ENCODE data around the gene FANCF.
A peak's percentile ranks its signal among the peaks of the same experiment; 100 is the strongest.

Gene FANCF

GRCh38 chr11:22640862-22641261 lies 15.2 kb upstream of the FANCF start:
- H3K4me1 Mint-ChIP-seq = no peaks in the 10 kb centered on the region
- H3K36me3 Mint-ChIP-seq = no peaks in the 10 kb centered on the region
- no peak overlapping the region for H3K4me3 Mint-ChIP-seq
- no peak overlapping the region for H3K27ac Mint-ChIP-seq
- no peaks in the 10 kb centered on the region for H3K9me3 Mint-ChIP-seq
- ATAC-seq = no peak
- no peaks in the 10 kb centered on the region for H3K27me3 Mint-ChIP-seq

- H3K27me3 Mint-ChIP-seq = no peaks in the 10 kb centered on the region
- H3K9me3 Mint-ChIP-seq = no peaks in the 10 kb centered on the region
- no peak overlapping the region for H3K4me3 Mint-ChIP-seq
- no peak overlapping the region for H3K27ac Mint-ChIP-seq
- peaks cover 7% of the 10 kb centered on the region for H3K36me3 Mint-ChIP-seq
- peaks cover 6% of the 10 kb centered on the region for H3K4me1 Mint-ChIP-seq
- no peak for ATAC-seq
Measured at GRCh38 chr11:22635689-22636088, 10.1 kb upstream of the FANCF start.

GRCh38 chr11:22634897-22635629 lies 9.4 kb upstream of the FANCF start:
- H3K27ac Mint-ChIP-seq = no peak overlapping the region
- ATAC-seq = no peak
- no peak overlapping the region for H3K4me3 Mint-ChIP-seq
- H3K4me1 Mint-ChIP-seq = peaks cover 6% of the 10 kb centered on the region
- H3K36me3 Mint-ChIP-seq = peaks cover 7% of the 10 kb centered on the region
- H3K27me3 Mint-ChIP-seq = no peaks in the 10 kb centered on the region
- H3K9me3 Mint-ChIP-seq = no peaks in the 10 kb centered on the region

- H3K4me1 Mint-ChIP-seq = peaks cover 6% of the 10 kb centered on the region
- peaks cover 7% of the 10 kb centered on the region for H3K36me3 Mint-ChIP-seq
- H3K9me3 Mint-ChIP-seq = no peaks in the 10 kb centered on the region
- no peak overlapping the region for H3K27ac Mint-ChIP-seq
- no peak overlapping the region for H3K4me3 Mint-ChIP-seq
- H3K27me3 Mint-ChIP-seq = no peaks in the 10 kb centered on the region
- ATAC-seq = no peak
Measured at GRCh38 chr11:22633354-22633902, 7.8 kb upstream of the FANCF start.

- Mint-ChIP-seq H3K4me1 (peaks cover 19% of the 10 kb centered on the region), H3K36me3 (peaks cover 2% of the 10 kb centered on the region), H3K27ac (no peak overlapping the region), H3K9me3 (no peaks in the 10 kb centered on the region), H3K4me3 (no peak overlapping the region), H3K27me3 (no peaks in the 10 kb centered on the region)
- no peak for ATAC-seq
Measured at GRCh38 chr11:22627421-22627820, 1.8 kb upstream of the FANCF start.

GRCh38 chr11:22626573-22627239 lies 1.1 kb upstream of the FANCF start:
- Mint-ChIP-seq H3K4me3 (peak overlapping the region; percentile 6), H3K4me1 (peaks cover 26% of the 10 kb centered on the region), H3K36me3 (peaks cover 10% of the 10 kb centered on the region), H3K27ac (peak overlapping the region; percentile 100), H3K27me3 (no peaks in the 10 kb centered on the region), H3K9me3 (no peaks in the 10 kb centered on the region)
- no peak for ATAC-seq

- peak; percentile 71 for ATAC-seq
- H3K27ac Mint-ChIP-seq = peak overlapping the region; percentile 100
- H3K4me3 Mint-ChIP-seq = peak overlapping the region; percentile 100
- no peaks in the 10 kb centered on the region for H3K9me3 Mint-ChIP-seq
- H3K27me3 Mint-ChIP-seq = no peaks in the 10 kb centered on the region
- H3K36me3 Mint-ChIP-seq = peaks cover 28% of the 10 kb centered on the region
- H3K4me1 Mint-ChIP-seq = peaks cover 28% of the 10 kb centered on the region
Measured at GRCh38 chr11:22624742-22625447, 728 bp downstream of the FANCF start.

GRCh38 chr11:22617868-22618267 lies 7.8 kb downstream of the FANCF start:
- no peak for ATAC-seq
- Mint-ChIP-seq H3K36me3 (peaks cover 44% of the 10 kb centered on the region), H3K4me3 (no peak overlapping the region), H3K27me3 (no peaks in the 10 kb centered on the region), H3K27ac (no peak overlapping the region), H3K9me3 (peaks cover 9% of the 10 kb centered on the region), H3K4me1 (peaks cover 23% of the 10 kb centered on the region)

GRCh38 chr11:22603933-22604332 lies 21.7 kb downstream of the FANCF start:
- H3K36me3 Mint-ChIP-seq = no peaks in the 10 kb centered on the region
- no peak for ATAC-seq
- no peaks in the 10 kb centered on the region for H3K4me1 Mint-ChIP-seq
- peaks cover 19% of the 10 kb centered on the region for H3K27me3 Mint-ChIP-seq
- H3K4me3 Mint-ChIP-seq = no peak overlapping the region
- H3K27ac Mint-ChIP-seq = no peak overlapping the region
- no peaks in the 10 kb centered on the region for H3K9me3 Mint-ChIP-seq

GRCh38 chr11:22602504-22602903 lies 23.1 kb downstream of the FANCF start:
- no peak overlapping the region for H3K4me3 Mint-ChIP-seq
- peaks cover 2% of the 10 kb centered on the region for H3K9me3 Mint-ChIP-seq
- no peak overlapping the region for H3K27ac Mint-ChIP-seq
- no peaks in the 10 kb centered on the region for H3K36me3 Mint-ChIP-seq
- H3K4me1 Mint-ChIP-seq = no peaks in the 10 kb centered on the region
- ATAC-seq = no peak
- peaks cover 25% of the 10 kb centered on the region for H3K27me3 Mint-ChIP-seq

- no peak overlapping the region for H3K27ac Mint-ChIP-seq
- no peak overlapping the region for H3K4me3 Mint-ChIP-seq
- peaks cover 6% of the 10 kb centered on the region for H3K9me3 Mint-ChIP-seq
- no peaks in the 10 kb centered on the region for H3K36me3 Mint-ChIP-seq
- ATAC-seq = no peak
- no peaks in the 10 kb centered on the region for H3K4me1 Mint-ChIP-seq
- peaks cover 29% of the 10 kb centered on the region for H3K27me3 Mint-ChIP-seq
Measured at GRCh38 chr11:22599458-22599857, 26.2 kb downstream of the FANCF start.

- Mint-ChIP-seq H3K9me3 (peaks cover 6% of the 10 kb centered on the region), H3K4me3 (no peak overlapping the region), H3K27me3 (peaks cover 35% of the 10 kb centered on the region), H3K36me3 (no peaks in the 10 kb centered on the region), H3K4me1 (no peaks in the 10 kb centered on the region), H3K27ac (no peak overlapping the region)
- ATAC-seq = no peak
Measured at GRCh38 chr11:22597062-22597461, 28.6 kb downstream of the FANCF start.

- H3K27me3 Mint-ChIP-seq = no peaks in the 10 kb centered on the region
- no peak for ATAC-seq
- H3K4me3 Mint-ChIP-seq = no peak overlapping the region
- H3K9me3 Mint-ChIP-seq = no peaks in the 10 kb centered on the region
- H3K27ac Mint-ChIP-seq = no peak overlapping the region
- H3K4me1 Mint-ChIP-seq = no peaks in the 10 kb centered on the region
- no peaks in the 10 kb centered on the region for H3K36me3 Mint-ChIP-seq
Measured at GRCh38 chr11:22584976-22585375, 40.6 kb downstream of the FANCF start.

GRCh38 chr11:22583963-22584492 lies 41.6 kb downstream of the FANCF start:
- no peaks in the 10 kb centered on the region for H3K27me3 Mint-ChIP-seq
- H3K27ac Mint-ChIP-seq = no peak overlapping the region
- no peak overlapping the region for H3K4me3 Mint-ChIP-seq
- no peaks in the 10 kb centered on the region for H3K36me3 Mint-ChIP-seq
- H3K4me1 Mint-ChIP-seq = no peaks in the 10 kb centered on the region
- ATAC-seq = no peak
- H3K9me3 Mint-ChIP-seq = no peaks in the 10 kb centered on the region

GRCh38 chr11:22582151-22582410 lies 43.5 kb downstream of the FANCF start:
- H3K36me3 Mint-ChIP-seq = no peaks in the 10 kb centered on the region

More at GRCh38 chr11:22582151-22582410, 43.5 kb downstream of the FANCF start:
- Mint-ChIP-seq H3K9me3 (no peaks in the 10 kb centered on the region), H3K4me3 (no peak overlapping the region), H3K27ac (no peak overlapping the region), H3K27me3 (no peaks in the 10 kb centered on the region), H3K4me1 (no peaks in the 10 kb centered on the region)
- no peak for ATAC-seq

Data from stimulated activated memory B cell treated with anti-CD40 and anti-IgM and Interleukin-4, amounts not matched to agents 10 μg/mL and 1 μg/mL and 100 μg/mL, for 72 hours (primary cell).